AG09309 (cell line): Measurements from ENCODE around the gene IFRD1.

ENCODE experiments used
- DNase-seq: peaks from one replicate; pipeline ENCODE4 v3.0.0-alpha.2; 2010; ENCODE audit warnings: low read depth
- H3K4me3 ChIP-seq: 2 replicates; pipeline ENCODE4 v1.5.1; 2011; ENCODE audit warnings: mild to moderate bottlenecking, low read depth, low read length, moderate library complexity; ENCODE audit not compliant: control insufficient read depth
- CTCF ChIP-seq: IDR thresholded peaks from 2 replicates; pipeline ENCODE4 v1.5.1; 2011; ENCODE audit warnings: mild to moderate bottlenecking, low read depth, low read length, inconsistent platforms; ENCODE audit not compliant: insufficient read depth, control insufficient read depth; ENCODE audit errors: missing control alignments

Gene IFRD1

GRCh38 chr7:112495156-112495788 is 45.0 kb downstream of the IFRD1 start:
- DNase-seq, result no peak
- TF ChIP-seq CTCF, result no peak
- no peak overlapping the region for H3K4me3 ChIP-seq

- no peak overlapping the region for H3K4me3 ChIP-seq
- TF ChIP-seq CTCF, result peak; percentile 73
- peak; percentile 24 for DNase-seq
Measured at GRCh38 chr7:112495810-112496462, 45.7 kb downstream of the IFRD1 start.

GRCh38 chr7:112497481-112497880 is 47.2 kb downstream of the IFRD1 start:
- no peak for DNase-seq
- H3K4me3 ChIP-seq, result no peak overlapping the region
- no peak for TF ChIP-seq CTCF

- DNase-seq, result no peak
- TF ChIP-seq CTCF, result peak; percentile 14
- no peak overlapping the region for H3K4me3 ChIP-seq
Measured at GRCh38 chr7:112500619-112501018, 50.4 kb downstream of the IFRD1 start.

- no peak for TF ChIP-seq CTCF
- DNase-seq, result no peak
- H3K4me3 ChIP-seq, result no peak overlapping the region
Measured at GRCh38 chr7:112501801-112502503, 51.7 kb downstream of the IFRD1 start.

GRCh38 chr7:112502700-112503099 is 52.4 kb downstream of the IFRD1 start:
- no peak overlapping the region for H3K4me3 ChIP-seq
- no peak for TF ChIP-seq CTCF
- no peak for DNase-seq
